Stimulated activated CD4-positive, alpha-beta T cell treated with anti-CD3 and anti-CD28 coated beads, Interleukin-15, amount 100 ng/mL, for 24 hours (primary cell): ENCODE results near the gene INO80.
"Not testable (repeated sequence)": the region's sequence is repeated elsewhere in the genome, so short reads cannot be mapped to it uniquely, and the experiment has no call there.

Experiments
- DNase-seq: peaks from one replicate; pipeline ENCODE4 v3.0.0-alpha.2; 2020

INO80 gene

GRCh38 chr15:41116116-41116961 lies at the start of gene INO80:
Gene INO80 (minus strand): TSS chr15:41116280. CDS start chr15:41096310, 19,970 bp downstream.
- DNase-seq, result peak; percentile 98

GRCh38 chr15:41161736-41162135 lies 45.7 kb upstream of the INO80 start:
- DNase-seq, result no peak

DNA sequence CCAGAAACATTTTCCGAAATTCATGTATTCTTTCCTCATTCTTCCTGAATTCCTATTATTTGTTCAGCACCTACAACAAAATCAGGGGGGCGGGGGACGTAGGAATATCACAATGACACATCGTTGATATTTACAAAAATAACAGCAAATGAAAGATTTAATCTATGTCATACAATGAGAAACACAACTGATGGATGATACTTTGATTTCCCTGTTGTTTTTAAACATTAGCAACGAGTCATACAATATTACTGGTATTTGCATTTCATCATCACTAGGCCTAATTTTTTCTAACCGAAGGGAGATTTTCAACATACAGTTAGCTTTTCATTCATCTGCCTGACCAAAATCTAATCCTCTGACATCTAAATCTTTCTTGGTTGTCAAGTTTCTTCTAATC lies 45.3 kb upstream of the INO80 start:
- no peak for DNase-seq

DNA sequence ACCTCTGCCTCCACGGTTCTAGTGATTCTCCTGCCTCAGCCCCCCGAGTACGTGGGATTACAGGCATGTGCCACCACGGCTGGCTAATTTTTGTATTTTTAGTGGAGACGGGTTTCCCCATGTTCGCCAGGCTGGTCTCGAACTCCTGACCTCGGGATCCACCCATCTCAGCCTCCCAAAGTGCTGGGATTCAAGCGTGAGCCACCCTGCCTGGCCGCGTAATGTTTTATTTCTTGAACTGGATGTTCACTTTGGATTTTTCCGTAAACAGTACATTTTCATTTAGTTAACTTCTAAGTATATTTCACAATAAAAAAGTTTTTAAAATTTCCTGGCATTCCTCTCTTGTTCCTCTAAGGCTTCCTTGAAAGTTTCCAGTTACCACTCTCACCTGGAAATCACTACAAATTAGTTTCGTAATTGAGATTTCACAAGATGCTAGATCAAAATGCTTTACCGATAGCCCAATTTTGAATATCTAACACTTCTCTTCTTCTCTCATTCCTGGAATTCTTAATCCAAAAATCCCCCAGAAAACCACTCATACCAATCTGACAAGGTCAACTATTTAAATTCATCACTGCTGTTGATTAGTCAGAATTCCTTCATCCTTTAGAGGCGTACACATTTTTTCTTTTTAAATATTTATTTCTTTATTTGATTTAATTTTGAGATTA lies 44.7 kb upstream of the INO80 start:
- DNase-seq, result no peak

GRCh38 chr15:41154412-41154811 lies 38.3 kb upstream of the INO80 start:
- DNase-seq, result no peak

GRCh38 chr15:41153733-41154132 lies 37.7 kb upstream of the INO80 start:
- DNase-seq, result no peak

DNA sequence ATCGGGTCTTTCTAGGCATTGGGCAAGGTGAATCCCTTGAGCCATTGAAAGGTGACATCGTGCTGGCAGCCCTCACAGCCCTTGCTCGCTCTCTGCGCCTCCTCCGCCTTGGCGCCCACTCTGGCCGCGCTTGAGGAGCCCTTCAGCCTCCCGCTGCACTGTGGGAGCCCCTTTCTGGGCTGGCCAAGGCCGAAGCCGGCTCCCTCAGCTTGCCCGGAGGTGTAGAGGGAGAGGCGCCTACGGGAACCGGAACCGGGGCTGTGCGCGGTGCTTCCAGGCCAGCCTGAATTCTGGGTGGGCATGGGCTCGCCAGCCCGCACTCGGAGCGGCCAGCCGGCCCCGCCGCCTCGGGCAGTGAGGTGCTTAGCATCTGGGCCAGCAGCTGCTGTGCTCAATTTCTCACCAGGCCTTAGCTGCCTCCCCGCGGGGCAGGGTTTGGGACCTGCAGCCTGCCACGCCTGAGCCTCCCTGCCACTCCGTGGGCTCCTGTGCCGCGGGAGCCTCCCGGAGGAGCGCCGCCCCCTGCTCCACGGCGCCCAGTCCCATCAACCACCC lies 35.4 kb upstream of the INO80 start:
- DNase-seq, result no peak

GRCh38 chr15:41150279-41150678 lies 34.2 kb upstream of the INO80 start:
- no peak for DNase-seq

- no peak for DNase-seq
Measured at GRCh38 chr15:41148065-41148464, 32.0 kb upstream of the INO80 start.

GRCh38 chr15:41139619-41140018 lies 23.5 kb upstream of the INO80 start:
- no peak for DNase-seq

- not testable (repeated sequence) for DNase-seq
Measured at GRCh38 chr15:41139112-41139511, 23.0 kb upstream of the INO80 start.

- DNase-seq, result not testable (repeated sequence)
Measured at GRCh38 chr15:41135580-41135979, 19.5 kb upstream of the INO80 start.

- no peak for DNase-seq
Measured at GRCh38 chr15:41133454-41133853, 17.4 kb upstream of the INO80 start.

GRCh38 chr15:41132094-41132493 lies 16.0 kb upstream of the INO80 start:
- not testable (repeated sequence) for DNase-seq

DNA sequence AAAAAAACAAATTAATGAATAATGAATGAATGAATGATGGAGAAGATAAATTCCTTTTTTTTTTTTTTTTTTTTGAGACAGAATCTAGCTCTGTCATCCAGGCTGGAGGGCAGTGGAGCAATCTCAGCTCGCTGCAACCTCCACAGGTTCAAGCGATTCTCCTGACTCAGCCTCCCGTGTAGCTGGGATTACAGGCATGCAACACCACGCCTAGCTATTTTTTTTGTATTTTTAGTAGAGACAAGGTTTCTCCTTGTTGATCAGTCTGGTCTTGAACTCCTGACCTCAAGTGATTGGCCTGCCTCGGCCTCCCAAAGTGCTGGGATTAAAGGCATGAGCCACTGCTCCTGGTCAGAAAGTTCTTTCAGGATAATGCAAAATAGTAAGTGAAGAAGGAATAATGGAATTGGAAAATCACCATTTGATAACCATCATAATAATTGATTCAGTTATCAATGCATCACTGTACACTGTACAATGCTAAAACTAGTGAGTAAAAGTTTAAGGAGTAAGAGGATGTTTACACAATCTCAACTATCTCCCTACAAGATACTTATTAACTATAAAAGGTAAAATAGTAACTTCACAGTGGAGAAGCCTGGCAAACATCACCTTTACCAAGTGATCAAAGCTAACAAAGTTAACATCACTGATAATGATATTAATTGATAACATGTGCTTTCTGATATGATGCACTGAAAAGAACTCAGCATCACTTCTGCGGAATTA lies 12.3 kb upstream of the INO80 start:
- no peak for DNase-seq

- DNase-seq, result no peak
Measured at GRCh38 chr15:41125931-41126642, 10.0 kb upstream of the INO80 start.

GRCh38 chr15:41125063-41125669 lies 9.1 kb upstream of the INO80 start:
- no peak for DNase-seq

DNA sequence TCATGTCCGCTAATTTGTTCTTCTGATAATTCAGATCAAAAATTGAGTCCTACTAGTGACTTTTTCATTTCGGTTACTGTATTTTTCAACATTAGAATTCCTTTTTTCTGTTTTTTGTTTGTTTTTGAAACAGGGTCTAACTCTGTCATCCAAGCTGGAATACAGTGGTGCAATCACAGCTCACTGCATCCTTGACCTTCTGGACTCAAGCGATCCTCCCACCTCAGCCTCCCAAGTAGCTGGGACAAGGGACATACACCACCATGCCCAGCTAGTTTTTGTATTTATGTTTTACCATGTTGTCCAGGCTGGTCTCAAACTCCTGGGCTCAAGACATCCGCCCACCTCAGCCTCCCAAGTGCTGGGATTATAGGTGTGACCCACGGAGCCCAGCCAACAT lies 8.0 kb upstream of the INO80 start:
- no peak for DNase-seq

DNA sequence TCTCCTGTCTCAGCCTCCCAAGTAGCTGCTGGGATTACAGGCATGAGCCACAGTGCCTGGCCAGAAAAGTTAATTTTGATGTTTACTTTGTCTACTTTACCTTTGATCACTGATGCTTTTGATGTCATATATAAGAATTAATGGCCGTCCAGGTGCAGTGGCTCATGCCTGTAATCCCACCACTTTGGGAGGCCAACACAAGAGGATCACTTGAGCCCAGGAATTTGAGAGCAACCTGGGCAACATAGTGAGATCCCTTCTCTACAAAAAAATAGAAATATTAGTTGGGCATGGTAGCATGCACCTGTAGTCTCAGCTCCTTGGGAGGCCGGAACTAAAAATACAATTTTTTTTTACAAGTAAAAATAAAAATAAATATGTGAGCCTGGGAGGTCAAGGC lies 6.8 kb upstream of the INO80 start:
- DNase-seq, result no peak

DNA sequence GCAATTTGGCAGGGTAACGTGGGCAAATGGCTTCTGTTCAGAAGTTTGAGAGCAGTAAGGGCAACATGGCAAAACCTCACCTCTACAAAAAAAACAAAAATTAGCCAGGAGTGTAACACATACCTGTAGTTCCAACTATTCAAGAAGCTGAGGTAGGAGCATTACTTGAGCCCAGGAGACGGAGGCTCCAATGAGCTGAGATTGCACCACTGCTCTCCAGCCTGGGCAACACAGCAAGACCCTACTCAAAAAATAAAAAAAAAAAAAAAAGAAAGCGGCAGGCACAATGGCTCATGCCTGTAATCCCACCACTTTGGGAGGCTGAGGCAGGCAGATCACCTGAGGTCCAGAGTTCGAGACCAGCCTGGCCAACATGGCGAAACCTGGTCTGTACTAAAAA lies 5.9 kb upstream of the INO80 start:
- no peak for DNase-seq

GRCh38 chr15:41116962-41117252 lies 827 bp upstream of the INO80 start:
- DNase-seq, result no peak

- peak; percentile 85 for DNase-seq
Measured at GRCh38 chr15:41115652-41116115, 396 bp downstream of the INO80 start.
